HepG2 (cell line): ENCODE measurements around the gene ACACA. TPM values are rescaled to one million over a fixed set of nuclear protein-coding genes. Genes with fewer than 3 reads are reported as not detected.

Experiments
- ATF2 ChIP-seq: sonication (generic); formaldehyde crosslinking; IDR thresholded peaks from 2 replicates; pipeline ENCODE4 v1.4.0; 2020; ENCODE audit warnings: missing genetic modification reagents
- ATF4 ChIP-seq, 2 experiments: fragments of 450-650 bp in 1 of 2; sonication (generic) in 1 of 2; formaldehyde crosslinking; IDR thresholded peaks; 2 replicates each; pipeline versions ENCODE4 v1.5.0 to v1.8.0; 2020 to 2022; ENCODE audit warnings: mild to moderate bottlenecking in 1 of 2, missing genetic modification reagents in 1 of 2
- FOXA1 ChIP-seq, 2 experiments: fragments of 450-650 bp in 1 of 2; sonication (generic) in 1 of 2; formaldehyde crosslinking in 1 of 2; IDR thresholded peaks; 2 replicates each; pipeline versions ENCODE4 v1.4.0 to v1.6.1; 2016 to 2020; ENCODE audit warnings: missing genetic modification reagents in 1 of 2
- HNF4A ChIP-seq: sonication (generic); formaldehyde crosslinking; IDR thresholded peaks from 2 replicates; pipeline ENCODE4 v1.4.0; 2020; ENCODE audit warnings: missing genetic modification reagents
- HOXD1 ChIP-seq: sonication (generic); formaldehyde crosslinking; IDR thresholded peaks from 2 replicates; pipeline ENCODE4 v1.5.0; 2020; ENCODE audit warnings: missing genetic modification reagents
- KLF12 ChIP-seq: sonication (generic); formaldehyde crosslinking; IDR thresholded peaks from 2 replicates; pipeline ENCODE4 v1.4.0; 2020; ENCODE audit warnings: missing genetic modification reagents, borderline replicate concordance
- LCORL ChIP-seq, 2 experiments: fragments of 450-650 bp in 1 of 2; sonication (generic) in 1 of 2; formaldehyde crosslinking in 1 of 2; IDR thresholded peaks; 2 replicates each; pipeline versions ENCODE4 v1.5.0 to v1.6.1; 2017 to 2020; ENCODE audit warnings: antibody characterized with exemption in 1 of 2, missing genetic modification reagents in 1 of 2
- MAFF ChIP-seq: IDR thresholded peaks from 2 replicates; pipeline ENCODE4 v1.6.1; 2011; ENCODE audit warnings: low read depth, low read length, improper control_type of control experiment
- MBNL3 ChIP-seq: fragments of 250-450 bp; sonication (Bioruptor Pico); conservative IDR thresholded peaks from 2 replicates; pipeline ENCODE4 v1.8.0; 2022; ENCODE audit warnings: mild to moderate bottlenecking, inconsistent platforms
- MTF2 ChIP-seq: sonication (generic); formaldehyde crosslinking; IDR thresholded peaks from 2 replicates; pipeline ENCODE4 v1.5.0; 2020; ENCODE audit warnings: missing genetic modification reagents, borderline replicate concordance
- NFE2 ChIP-seq: sonication (generic); formaldehyde crosslinking; IDR thresholded peaks from 2 replicates; pipeline ENCODE4 v1.4.0; 2020; ENCODE audit warnings: missing genetic modification reagents
- NFKB2 ChIP-seq: sonication (generic); formaldehyde crosslinking; IDR thresholded peaks from 2 replicates; pipeline ENCODE4 v1.4.0; 2020; ENCODE audit warnings: missing genetic modification reagents, borderline replicate concordance
- PAXIP1 ChIP-seq: sonication (generic); formaldehyde crosslinking; conservative IDR thresholded peaks from 2 replicates; pipeline ENCODE4 v1.4.0; 2020; ENCODE audit warnings: mild to moderate bottlenecking, missing genetic modification reagents, moderate library complexity
- SOX13 ChIP-seq, 3 experiments: fragments of 450-650 bp in 1 of 3; sonication (generic) in 1 of 3; formaldehyde crosslinking in 1 of 3; IDR thresholded peaks in 2 of 3; conservative IDR thresholded peaks in 1 of 3; 2 replicates each; pipeline versions ENCODE4 v1.5.0 to v1.6.1; 2016 to 2020; ENCODE audit warnings: antibody characterized with exemption in 1 of 3, mild to moderate bottlenecking in 1 of 3, missing compliant biosample characterization in 1 of 3, missing genetic modification reagents in 1 of 3, moderate library complexity in 1 of 3
- ZFP41 ChIP-seq: sonication (generic); formaldehyde crosslinking; IDR thresholded peaks from 2 replicates; pipeline ENCODE4 v1.4.0; 2020; ENCODE audit warnings: mild to moderate bottlenecking, missing genetic modification reagents, borderline replicate concordance
- ZNF331 ChIP-seq: sonication (generic); formaldehyde crosslinking; IDR thresholded peaks from 2 replicates; pipeline ENCODE4 v1.4.0; 2020; ENCODE audit warnings: missing genetic modification reagents
- ZSCAN21 ChIP-seq: sonication (generic); formaldehyde crosslinking; IDR thresholded peaks from 2 replicates; pipeline ENCODE4 v1.8.0; 2022; ENCODE audit warnings: mild to moderate bottlenecking, missing genetic modification reagents, moderate library complexity, borderline replicate concordance
- polyA plus RNA-seq, 8 experiments: library from polyadenylated mRNA; depleted of rRNA in 3 of 8; stranded (reverse) in 7 of 8; unstranded in 1 of 8; fragments of >200 nt; fragmentation: Illumina TruSeq in 4 of 8; extraction: Trizol in 4 of 8; gene quantifications; 2 replicates each; pipeline versions ENCODE4 v1.2.1 to v1.2.3, GENCODE V29; 2011 to 2016; ENCODE audit warnings: low read depth in 4 of 8, missing spikeins in 1 of 8, mixed read lengths in 1 of 8; ENCODE audit not compliant: insufficient read depth in 1 of 8
- total RNA-seq, 5 experiments: library from RNA; depleted of rRNA; stranded (reverse); fragments of >200 nt; fragmentation: Illumina TruSeq; extraction: Trizol; gene quantifications; 2 replicates each; pipeline ENCODE4 v1.2.3, GENCODE V29; 2016; ENCODE audit warnings: low read depth in 1 of 5
- TF ChIP-seq, protein P1 (sequence below): sonication (generic); formaldehyde crosslinking; IDR thresholded peaks from 2 replicates; pipeline ENCODE4 v1.4.0; 2020; ENCODE audit warnings: missing genetic modification reagents
- TF ChIP-seq, protein P2 (sequence below): sonication (generic); formaldehyde crosslinking; IDR thresholded peaks from 2 replicates; pipeline ENCODE4 v1.5.0; 2020; ENCODE audit warnings: mild to moderate bottlenecking, missing genetic modification reagents, moderate library complexity

The ACACA gene
- total and polyA plus RNA-seq, 2 of the 13 experiments (the other 11 are each of a cell fraction or from before 2014, with no cell fraction given), result 39.2 to 47.2 TPM

- TF ChIP-seq PAXIP1 (CRISPR knock-in tag) (peak; percentile 30; the same call in 1 of the 2 replicates), MBNL3 (no peak), SOX13 (IDR thresholded peaks at IDR 0.05) (no peak), SOX13 (CRISPR knock-in tag; conservative IDR thresholded peaks at IDR 0.05 in 1 of 2, IDR thresholded peaks at IDR 0.05 in 1 of 2) (peak in 1 of 2 experiments; percentile 12; a peak in 1 of 4 replicates), LCORL (IDR thresholded peaks at IDR 0.05) (no peak), LCORL (CRISPR knock-in tag; IDR thresholded peaks at IDR 0.05) (peak; percentile 72), NFKB2 (CRISPR knock-in tag) (peak; percentile 49; the same call in 1 of the 2 replicates), HOXD1 (CRISPR knock-in tag) (no peak), ATF2 (CRISPR knock-in tag) (0 out of 2 replicates have a peak, but pooled peaks have one; percentile 42), NFE2 (CRISPR knock-in tag) (peak; percentile 78; the same call in 1 of the 2 replicates), FOXA1 (IDR thresholded peaks at IDR 0.05) (no peak), FOXA1 (CRISPR knock-in tag; IDR thresholded peaks at IDR 0.05) (peak; percentile 68), HNF4A (CRISPR knock-in tag) (peak; percentile 38; the same call in 1 of the 2 replicates), ZNF331 (CRISPR knock-in tag) (peak; percentile 32; the same call in 1 of the 2 replicates), ZSCAN21 (CRISPR knock-in tag) (0 out of 2 replicates have a peak, but pooled peaks have one; percentile 29), ZFP41 (CRISPR knock-in tag) (0 out of 2 replicates have a peak, but pooled peaks have one; percentile 61), MTF2 (no peak), ATF4 (CRISPR knock-in tag; IDR thresholded peaks at IDR 0.05) (peak in 1 of 2 experiments; percentile 76; a peak in 2 of 4 replicates), MAFF (peak; percentile 65), KLF12 (peak; percentile 49; the same call in 1 of the 2 replicates)
- TF ChIP-seq, protein P1, sequence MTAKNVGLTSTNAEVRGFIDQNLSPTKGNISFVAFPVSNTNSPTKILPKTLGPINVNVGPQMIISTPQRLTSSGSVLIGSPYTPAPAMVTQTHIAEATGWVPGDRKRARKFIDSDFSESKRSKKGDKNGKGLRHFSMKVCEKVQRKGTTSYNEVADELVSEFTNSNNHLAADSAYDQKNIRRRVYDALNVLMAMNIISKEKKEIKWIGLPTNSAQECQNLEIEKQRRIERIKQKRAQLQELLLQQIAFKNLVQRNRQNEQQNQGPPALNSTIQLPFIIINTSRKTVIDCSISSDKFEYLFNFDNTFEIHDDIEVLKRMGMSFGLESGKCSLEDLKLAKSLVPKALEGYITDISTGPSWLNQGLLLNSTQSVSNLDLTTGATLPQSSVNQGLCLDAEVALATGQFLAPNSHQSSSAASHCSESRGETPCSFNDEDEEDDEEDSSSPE (CRISPR knock-in tag), result peak; percentile 43; the same call in 1 of the 2 replicates
- TF ChIP-seq, protein P2, sequence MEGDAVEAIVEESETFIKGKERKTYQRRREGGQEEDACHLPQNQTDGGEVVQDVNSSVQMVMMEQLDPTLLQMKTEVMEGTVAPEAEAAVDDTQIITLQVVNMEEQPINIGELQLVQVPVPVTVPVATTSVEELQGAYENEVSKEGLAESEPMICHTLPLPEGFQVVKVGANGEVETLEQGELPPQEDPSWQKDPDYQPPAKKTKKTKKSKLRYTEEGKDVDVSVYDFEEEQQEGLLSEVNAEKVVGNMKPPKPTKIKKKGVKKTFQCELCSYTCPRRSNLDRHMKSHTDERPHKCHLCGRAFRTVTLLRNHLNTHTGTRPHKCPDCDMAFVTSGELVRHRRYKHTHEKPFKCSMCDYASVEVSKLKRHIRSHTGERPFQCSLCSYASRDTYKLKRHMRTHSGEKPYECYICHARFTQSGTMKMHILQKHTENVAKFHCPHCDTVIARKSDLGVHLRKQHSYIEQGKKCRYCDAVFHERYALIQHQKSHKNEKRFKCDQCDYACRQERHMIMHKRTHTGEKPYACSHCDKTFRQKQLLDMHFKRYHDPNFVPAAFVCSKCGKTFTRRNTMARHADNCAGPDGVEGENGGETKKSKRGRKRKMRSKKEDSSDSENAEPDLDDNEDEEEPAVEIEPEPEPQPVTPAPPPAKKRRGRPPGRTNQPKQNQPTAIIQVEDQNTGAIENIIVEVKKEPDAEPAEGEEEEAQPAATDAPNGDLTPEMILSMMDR (CRISPR knock-in tag), result 0 out of 2 replicates have a peak, but pooled peaks have one; percentile 7
Observed at GRCh38 chr17:37067555-37068111, 339.0 kb downstream of the ACACA start (continued).
